ENCODE data around the gene SPAG9.

Gene SPAG9

GRCh38 chr17:50922721-50923405, 197.8 kb downstream of the SPAG9 start:
- no peaks in the 10 kb centered on the region for H3K79me2 ChIP-seq (ENCODE audit: control insufficient read depth, low read length)
- TF ChIP-seq EZH2phosphoT487 (IDR thresholded peaks at IDR 0.05; ENCODE audit: borderline replicate concordance, low read length) (no peak), CTCF (IDR thresholded peaks at IDR 0.05; ENCODE audit: low read depth, low read length, poor library complexity, severe bottlenecking) (no peak)
- no peaks in the 10 kb centered on the region for H3K27me3 ChIP-seq (ENCODE audit: control insufficient read depth, low read length)
- no peak overlapping the region for H3K4me2 ChIP-seq (ENCODE audit: low read length)
- peaks cover 19% of the 10 kb centered on the region for H3K4me1 ChIP-seq (ENCODE audit: control insufficient read depth, low read length)
- H3K27ac ChIP-seq (ENCODE audit: low read depth, low read length) = no peak overlapping the region
- no peaks in the 10 kb centered on the region for H3F3A ChIP-seq (ENCODE audit: control insufficient read depth, insufficient read depth)
- H3K36me3 ChIP-seq (ENCODE audit: control insufficient read depth, low read length) = no peaks in the 10 kb centered on the region
- no peaks in the 10 kb centered on the region for H3K9me3 ChIP-seq (ENCODE audit: control insufficient read depth, insufficient read depth, low read length)
- no peaks in the 10 kb centered on the region for H3K9me2 ChIP-seq (replicated peaks; ENCODE audit: control insufficient read depth, low read length)
- H3K4me3 ChIP-seq (ENCODE audit: low read length) = no peak overlapping the region
- H4K20me1 ChIP-seq (ENCODE audit: control insufficient read depth, insufficient read depth, low read depth, low read length) = no peaks in the 10 kb centered on the region

- Histone ChIP-seq H3K27ac (ENCODE audit: low read depth, low read length) (no peak overlapping the region), H3K27me3 (ENCODE audit: control insufficient read depth, low read length) (no peaks in the 10 kb centered on the region), H3F3A (ENCODE audit: control insufficient read depth, insufficient read depth) (no peaks in the 10 kb centered on the region), H3K4me1 (ENCODE audit: control insufficient read depth, low read length) (peaks cover 27% of the 10 kb centered on the region), H3K79me2 (ENCODE audit: control insufficient read depth, low read length) (no peaks in the 10 kb centered on the region), H3K4me3 (ENCODE audit: low read length) (no peak overlapping the region), H3K9me2 (replicated peaks; ENCODE audit: control insufficient read depth, low read length) (no peaks in the 10 kb centered on the region), H3K36me3 (ENCODE audit: control insufficient read depth, low read length) (no peaks in the 10 kb centered on the region), H3K9me3 (ENCODE audit: control insufficient read depth, insufficient read depth, low read length) (no peaks in the 10 kb centered on the region), H4K20me1 (ENCODE audit: control insufficient read depth, insufficient read depth, low read depth, low read length) (no peaks in the 10 kb centered on the region), H3K4me2 (ENCODE audit: low read length) (no peak overlapping the region)
- TF ChIP-seq EZH2phosphoT487 (IDR thresholded peaks at IDR 0.05; ENCODE audit: borderline replicate concordance, low read length) (no peak), CTCF (IDR thresholded peaks at IDR 0.05; ENCODE audit: low read depth, low read length, poor library complexity, severe bottlenecking) (no peak)
These were observed 198.6 kb downstream of the SPAG9 start for GRCh38 chr17:50922107-50922506.

DNA sequence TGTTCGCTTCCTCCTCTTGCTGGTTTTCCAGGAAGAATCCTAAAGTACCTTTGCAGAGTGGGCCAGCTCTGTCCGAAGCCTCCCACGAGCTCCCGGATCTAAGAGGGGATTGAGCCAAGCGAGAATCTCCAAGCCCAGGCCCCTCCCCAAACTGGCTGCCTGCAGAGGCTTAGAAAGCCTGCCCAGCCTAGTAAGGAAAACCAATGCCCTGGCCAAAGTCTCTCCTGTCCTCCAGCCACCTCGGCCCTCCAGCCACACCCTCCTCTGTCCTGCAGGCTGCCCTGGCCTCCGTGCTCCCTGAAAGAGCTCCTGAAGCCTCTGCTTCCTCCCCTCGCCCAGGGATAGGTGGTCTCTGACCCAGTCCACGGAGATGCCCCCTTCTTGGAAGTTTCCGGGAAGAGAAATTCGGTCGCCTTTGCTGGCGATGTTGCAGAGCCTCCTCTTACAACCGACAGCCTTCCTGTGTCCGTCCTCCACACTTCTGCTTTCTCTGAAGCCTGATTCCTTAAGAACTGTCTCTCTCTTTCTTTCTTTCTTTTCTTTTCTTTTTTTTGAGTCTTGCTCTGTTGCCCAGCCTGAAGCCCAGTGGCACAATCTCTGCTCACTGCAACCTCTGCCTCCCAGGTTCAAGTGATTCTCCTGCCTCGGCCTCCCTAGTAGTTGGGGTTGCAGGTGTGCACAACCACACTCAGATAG, 199.6 kb downstream of the SPAG9 start:
- Histone ChIP-seq H3K4me1 (ENCODE audit: control insufficient read depth, low read length) (peaks cover 34% of the 10 kb centered on the region), H3K9me2 (replicated peaks; ENCODE audit: control insufficient read depth, low read length) (no peaks in the 10 kb centered on the region), H3K27me3 (ENCODE audit: control insufficient read depth, low read length) (no peaks in the 10 kb centered on the region), H3K79me2 (ENCODE audit: control insufficient read depth, low read length) (no peaks in the 10 kb centered on the region), H3K36me3 (ENCODE audit: control insufficient read depth, low read length) (no peaks in the 10 kb centered on the region), H3K4me3 (ENCODE audit: low read length) (no peak overlapping the region), H3K9me3 (ENCODE audit: control insufficient read depth, insufficient read depth, low read length) (no peaks in the 10 kb centered on the region), H3K4me2 (ENCODE audit: low read length) (no peak overlapping the region), H3F3A (ENCODE audit: control insufficient read depth, insufficient read depth) (no peaks in the 10 kb centered on the region), H4K20me1 (ENCODE audit: control insufficient read depth, insufficient read depth, low read depth, low read length) (no peaks in the 10 kb centered on the region), H3K27ac (ENCODE audit: low read depth, low read length) (no peak overlapping the region)
- TF ChIP-seq CTCF (IDR thresholded peaks at IDR 0.05; ENCODE audit: low read depth, low read length, poor library complexity, severe bottlenecking) (no peak), EZH2phosphoT487 (IDR thresholded peaks at IDR 0.05; ENCODE audit: borderline replicate concordance, low read length) (no peak)
